Measurements from ENCODE around the gene SFTPA2.
"Not testable (repeated sequence)": the region's sequence is repeated elsewhere in the genome, so short reads cannot be mapped to it uniquely, and the experiment has no call there.

Gene SFTPA2

DNA sequence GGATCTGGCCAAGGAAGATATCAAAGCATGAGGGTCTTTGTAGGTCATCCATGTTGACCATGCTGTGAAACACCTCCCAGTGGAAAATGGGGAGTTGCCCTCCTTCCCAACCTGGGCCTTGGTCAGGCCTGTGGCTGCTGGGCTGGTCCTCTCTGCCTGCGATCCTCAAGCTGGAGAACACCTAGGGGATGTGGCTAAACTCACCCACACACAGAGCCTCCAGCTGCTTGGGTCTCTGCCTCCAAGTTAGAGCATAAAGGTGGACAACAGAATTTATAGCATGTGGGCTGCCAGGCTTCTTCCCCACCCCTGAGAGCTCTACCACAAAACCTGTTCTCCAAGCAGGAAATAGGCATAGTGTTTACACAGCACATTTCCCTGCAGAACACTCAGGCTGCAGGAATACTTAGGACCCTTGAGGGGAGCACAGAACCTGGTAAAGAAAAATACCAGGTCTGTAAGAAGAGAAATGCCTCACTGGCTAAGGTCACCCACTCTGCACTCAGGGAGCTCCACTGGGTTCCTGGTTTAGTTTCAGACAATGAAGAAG, at the start of gene SFTPA2:
Gene SFTPA2 (minus strand): TSS at position 248 of the 550 bp plus-strand sequence. CDS start 924 bp downstream, outside the sequence.
- no peak for DNase-seq

DNA sequence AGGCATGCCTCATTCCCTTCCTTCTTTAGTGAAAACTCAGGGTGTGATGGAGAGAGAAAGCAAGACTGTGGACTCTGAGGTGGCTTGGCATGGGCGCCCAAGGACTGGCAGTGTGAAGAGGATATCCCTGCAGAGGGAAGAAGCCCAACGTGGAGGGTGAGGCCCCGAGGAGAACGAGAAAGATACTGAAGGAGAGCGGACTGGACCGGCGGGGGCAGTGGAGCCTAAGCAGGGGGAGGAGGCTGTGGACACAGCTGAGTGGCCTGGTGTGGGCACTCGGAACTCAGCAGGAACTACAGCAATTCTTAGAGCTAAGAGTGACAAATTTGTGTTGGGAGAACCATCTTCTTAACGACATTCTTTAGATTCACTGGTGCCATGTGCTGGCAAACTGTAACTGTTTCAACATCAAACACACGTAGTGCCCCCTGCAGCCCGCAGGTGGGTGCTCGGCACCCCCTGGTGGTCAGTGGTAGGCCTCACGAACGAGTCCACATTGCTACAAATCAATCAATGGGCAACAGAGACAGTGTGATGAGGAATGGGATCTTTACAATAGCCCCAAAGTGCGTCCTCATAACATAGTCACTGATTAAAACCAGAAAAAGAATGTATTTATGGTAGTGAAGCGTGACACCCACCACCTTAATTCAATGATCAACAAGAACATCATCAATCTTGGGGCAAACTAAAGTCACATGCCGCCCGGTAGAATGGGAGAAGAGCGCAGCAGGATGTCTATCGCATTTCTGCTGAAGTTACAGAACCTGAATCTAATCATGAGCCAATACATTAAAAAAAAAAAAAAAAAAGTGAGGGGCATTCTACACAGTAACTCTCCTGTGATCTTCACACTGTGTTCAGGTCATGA, 48.5 kb upstream of the SFTPA2 start:
- DNase-seq: peak; percentile 57

DNA sequence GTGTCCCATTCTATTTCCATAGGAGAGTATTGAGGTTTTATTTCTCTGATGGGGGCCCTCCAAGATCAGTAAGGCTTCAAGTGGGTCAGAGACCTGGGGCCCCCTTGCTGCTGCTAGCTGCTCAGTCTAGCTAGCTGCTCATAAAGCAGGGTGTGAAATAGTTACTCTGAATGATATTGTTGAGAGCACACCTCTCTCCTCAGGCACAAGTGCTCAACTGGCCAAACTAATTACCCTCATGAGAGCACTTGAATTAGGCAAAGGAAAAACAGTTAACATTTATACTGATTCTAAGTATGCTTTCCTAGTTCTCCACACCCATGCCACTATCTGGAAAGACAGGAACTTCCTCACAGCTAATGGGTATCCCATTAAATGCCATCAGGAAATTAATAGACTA, 45.1 kb upstream of the SFTPA2 start:
- DNase-seq: no peak

DNA sequence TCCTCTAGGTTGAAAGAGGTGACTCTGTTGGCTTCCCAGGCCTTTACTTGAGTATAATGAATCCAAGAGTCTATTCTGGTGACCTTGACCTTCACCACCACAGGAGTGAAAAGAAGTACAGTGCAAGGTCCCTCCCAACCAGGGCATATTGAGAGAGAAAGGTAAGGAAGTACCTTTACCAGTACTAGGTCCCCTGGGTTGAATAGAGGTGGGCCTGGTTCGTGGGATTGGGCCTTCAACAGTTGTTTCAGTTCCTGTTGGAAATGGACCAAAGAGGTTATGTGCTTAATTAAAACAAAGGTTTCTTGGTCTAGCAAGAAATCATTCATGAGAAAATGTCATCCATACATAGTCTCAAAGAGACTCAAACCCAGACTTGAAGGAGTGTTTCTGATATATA, 44.1 kb upstream of the SFTPA2 start:
- no peak for DNase-seq

DNA sequence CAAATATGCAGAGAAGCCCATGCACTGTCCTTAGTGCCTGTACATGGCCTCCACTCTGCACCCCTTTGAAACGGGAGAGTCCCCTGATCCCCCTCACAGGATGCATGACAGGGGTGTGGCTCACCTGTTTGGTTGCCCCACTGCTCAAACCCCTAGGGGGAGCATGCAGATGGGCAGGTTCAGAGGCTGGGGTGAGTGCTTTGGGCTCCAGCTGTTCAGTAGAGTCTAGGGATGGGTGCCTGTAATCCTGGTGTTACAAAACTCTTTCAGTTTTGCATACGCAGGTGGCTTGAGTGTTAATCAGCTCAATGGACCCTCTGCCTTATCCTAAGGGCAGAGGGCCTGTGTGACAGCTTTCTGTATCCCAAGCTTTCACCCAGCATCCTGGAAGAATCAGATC, 42.7 kb upstream of the SFTPA2 start:
- DNase-seq: no peak

DNA sequence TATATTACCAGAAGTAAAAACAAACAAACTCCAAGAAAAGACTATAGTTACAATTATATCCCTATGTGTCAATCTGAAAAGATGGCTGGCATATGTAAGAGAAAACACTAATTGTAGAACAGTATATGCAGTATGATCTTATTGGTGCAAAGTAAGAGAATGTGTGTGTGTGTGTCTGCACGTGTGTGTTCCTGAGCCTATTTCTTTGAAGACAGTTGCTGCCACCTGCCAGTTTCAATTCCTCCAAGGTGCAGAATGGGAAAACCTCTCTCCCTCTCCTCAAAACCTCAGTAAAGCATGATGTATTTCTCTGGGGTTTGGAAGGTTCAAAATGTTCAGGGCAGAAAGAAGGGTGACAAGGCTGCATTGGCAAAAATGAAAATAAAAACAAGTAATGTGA, 41.7 kb upstream of the SFTPA2 start:
- no peak for DNase-seq

DNA sequence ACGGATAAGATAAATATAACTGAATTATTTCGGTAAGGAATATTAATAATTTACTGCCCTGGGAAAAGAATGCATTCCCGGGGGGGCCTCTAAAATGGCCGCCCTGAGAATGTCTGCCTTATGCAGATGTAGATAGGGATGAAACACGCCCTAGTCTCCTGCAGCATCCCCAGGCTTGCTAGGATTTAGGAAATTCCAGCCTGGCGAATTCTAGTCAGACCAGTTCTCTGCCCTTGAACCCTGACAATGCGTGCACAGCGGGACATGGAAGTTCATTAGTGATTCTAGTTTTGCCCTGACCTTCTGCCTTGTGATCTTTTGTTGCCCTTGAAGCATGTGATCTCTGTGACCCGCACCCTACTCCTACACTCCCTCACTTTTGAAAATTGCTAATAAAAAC, 39.4 kb upstream of the SFTPA2 start:
- DNase-seq: not testable (repeated sequence)

DNA sequence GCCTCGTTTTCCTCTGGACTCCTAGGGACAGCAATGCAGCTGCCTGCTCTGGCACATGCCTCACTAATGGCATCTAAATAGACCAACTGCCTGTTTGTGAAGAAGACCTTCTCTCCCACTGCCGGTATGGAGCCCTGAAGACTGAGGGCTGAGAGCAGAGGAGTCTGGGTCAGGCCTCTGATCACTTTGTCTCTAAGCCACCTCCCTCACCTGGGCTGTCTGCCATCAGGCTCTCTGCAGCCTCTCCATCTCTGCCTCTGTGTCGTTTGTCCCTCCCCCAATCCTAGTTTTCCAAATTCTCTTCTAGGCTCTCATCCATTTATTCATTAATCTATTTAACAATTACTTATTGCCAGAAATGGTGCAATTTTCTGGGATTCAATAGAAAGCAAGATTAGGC, 35.3 kb upstream of the SFTPA2 start:
- DNase-seq: no peak

DNA sequence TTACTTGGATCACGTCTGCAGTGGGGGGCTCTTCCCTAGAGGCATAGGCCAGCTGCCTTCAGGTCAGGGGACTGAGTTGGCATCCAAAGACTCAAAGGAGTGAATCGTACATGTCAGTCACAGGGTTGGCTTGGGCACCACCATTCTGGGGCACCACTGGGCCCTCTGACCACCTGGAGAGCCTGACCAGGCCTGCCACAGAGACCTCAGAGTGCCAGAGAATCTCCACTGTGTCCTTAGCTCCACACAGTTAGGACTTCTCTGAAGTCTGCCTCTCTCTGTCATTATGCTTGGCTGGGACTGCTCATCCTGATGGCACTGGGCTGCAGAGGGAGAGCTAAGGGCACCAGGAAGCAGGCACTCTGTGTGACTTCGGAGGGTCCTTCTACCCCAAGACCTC, 34.4 kb upstream of the SFTPA2 start:
- not testable (repeated sequence) for DNase-seq

DNA sequence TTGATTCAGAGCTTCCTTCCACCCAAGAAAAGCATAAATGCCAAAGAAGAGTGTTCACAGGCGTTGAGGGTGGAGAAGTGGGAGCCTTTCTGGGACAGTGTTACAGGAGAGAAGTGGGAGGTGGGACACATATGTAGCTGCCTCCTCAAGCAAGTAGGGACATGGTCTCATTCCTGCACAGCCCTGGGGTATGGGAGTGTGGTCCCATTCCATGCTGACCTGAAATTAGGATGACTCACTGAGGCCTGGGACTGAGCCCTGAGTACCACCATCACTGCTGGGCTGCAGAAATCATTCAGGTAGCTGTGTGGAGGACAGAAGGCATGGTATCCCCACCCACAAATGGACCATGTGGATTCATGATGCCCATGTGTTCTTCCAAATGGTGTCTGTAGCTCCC, 33.2 kb upstream of the SFTPA2 start:
- no peak for DNase-seq

DNA sequence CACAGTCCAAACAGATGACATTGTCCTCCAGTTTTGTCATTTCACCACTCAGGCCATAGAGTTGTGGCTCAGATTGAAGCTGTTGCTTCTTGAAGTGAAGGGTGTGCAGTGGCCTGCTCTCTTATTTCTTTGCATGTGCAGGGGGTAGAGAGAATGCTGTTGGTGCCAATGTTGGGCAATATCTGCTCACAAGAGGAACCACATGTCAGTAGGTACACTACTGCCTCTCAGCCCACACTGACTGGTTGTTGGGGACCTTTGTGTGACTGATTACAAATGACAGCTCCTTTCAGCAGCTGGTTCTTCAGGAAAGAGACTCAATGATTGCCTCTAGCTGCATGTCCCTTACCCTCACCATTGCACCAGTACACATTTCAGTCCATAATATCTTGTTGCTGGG, 28.6 kb upstream of the SFTPA2 start:
- no peak for DNase-seq

DNA sequence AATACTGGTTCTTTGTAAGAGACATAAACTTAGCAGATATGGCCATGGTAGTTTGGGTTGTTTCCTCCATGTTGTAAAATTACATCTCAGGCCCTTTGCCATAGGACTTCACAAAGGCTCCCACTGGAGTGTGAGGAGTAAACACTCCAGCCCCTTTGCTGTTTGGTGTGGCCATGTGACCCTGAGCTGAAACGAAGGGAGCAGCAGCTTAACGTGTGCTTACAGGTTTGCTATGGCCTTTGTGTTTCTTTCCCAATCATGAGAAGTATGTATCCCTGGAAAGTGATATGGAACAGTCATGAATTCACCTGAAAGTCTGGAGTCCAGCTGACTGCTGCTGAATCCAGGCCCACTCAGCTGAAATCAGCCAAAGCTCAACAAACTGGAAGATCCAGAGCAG, 26.7 kb upstream of the SFTPA2 start:
- DNase-seq: no peak

DNA sequence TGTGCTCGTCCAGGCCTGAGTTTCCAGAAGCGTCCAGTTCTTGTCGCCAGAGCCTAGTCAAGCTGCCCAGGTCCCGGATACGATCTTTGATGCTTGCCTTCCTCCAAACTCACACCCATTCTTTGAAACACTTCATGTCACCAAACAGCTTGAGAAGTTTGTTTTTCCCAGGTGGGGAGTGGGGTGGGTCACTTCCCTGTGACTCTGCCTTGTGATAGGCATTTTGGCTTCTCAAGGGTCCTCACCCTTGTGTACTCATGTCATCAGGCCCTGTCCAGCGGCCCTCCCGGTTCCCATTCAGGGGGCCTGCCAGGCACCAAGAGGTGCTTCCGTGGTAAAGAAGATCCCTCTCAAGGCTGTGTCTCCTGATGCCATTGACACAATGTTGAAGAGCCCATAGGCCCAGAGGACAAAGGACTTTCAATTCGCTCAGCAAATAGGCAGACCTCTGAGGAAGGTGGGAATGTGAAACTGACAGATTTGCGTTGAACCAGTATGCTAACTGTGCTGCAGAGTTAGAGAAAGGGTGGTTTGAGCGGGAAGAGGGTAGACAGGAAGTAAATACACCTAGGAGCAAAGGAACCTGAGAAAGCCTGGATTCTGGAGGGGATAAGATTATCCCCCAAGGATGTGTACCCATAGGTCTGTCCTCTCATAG, 25.8 kb upstream of the SFTPA2 start:
- no peak for DNase-seq

DNA sequence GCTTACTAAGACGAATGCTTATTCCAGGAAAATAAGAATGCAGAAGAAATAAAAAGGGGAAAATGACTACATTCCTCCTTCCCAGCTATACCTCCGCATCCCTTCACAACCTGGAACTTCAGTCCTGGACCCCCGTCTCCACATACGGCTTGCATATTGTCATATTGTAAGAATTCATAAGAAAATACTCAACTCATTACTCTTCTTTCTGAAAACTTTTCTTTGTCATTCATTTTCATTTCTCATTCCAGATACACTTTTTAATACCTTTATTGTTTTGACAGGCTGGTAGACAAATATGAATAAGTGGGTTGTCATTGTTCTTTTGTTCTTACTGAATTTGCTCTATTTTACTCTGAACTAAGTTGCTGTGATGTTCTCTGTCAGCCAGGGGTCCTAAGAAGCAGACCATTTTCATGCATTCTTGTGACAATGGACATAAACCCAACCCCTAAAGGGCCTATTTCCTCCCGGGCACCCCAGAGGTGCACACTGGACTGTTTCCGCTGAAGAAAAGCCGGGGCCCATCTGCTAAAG, 23.3 kb upstream of the SFTPA2 start:
- no peak for DNase-seq

DNA sequence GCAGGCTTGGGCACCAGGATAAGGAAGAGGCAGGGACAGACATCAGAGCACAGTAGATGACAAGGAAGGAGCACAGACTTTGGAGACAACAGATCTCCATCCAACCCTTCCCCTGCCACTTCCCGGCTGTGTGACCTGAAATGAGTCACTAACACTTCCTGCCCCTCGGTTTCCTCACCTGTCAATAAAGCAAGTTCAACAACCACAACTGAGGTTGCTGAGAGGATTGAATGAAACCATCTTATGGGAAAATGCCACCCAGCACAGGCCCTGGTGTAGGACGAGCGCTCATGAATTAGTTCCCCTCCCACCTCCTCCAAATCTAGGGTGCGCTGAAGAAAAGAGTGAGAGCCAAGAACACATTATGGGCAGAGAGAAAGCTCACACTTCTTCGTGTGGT, 22.7 kb upstream of the SFTPA2 start:
- DNase-seq: not testable (repeated sequence)

DNA sequence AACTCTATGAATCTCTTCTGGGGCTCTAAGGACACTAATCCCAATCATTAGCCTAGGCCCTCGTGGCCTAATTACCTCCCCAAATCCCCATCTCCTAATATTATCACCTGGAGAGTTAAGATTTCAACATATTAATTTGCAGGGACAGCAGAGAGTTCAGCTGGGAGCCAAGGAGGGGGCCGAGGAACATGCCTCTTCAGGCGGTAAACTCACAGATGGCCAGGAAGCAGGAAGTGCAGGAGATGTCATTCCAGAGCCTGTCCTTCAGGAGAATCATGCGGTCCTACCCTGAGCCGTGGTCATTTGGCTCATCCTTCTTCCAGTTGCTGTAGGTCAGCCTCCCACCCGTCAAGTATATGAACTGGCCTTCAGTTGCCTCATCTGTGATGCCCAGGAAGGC, 21.9 kb upstream of the SFTPA2 start:
- no peak for DNase-seq

DNA sequence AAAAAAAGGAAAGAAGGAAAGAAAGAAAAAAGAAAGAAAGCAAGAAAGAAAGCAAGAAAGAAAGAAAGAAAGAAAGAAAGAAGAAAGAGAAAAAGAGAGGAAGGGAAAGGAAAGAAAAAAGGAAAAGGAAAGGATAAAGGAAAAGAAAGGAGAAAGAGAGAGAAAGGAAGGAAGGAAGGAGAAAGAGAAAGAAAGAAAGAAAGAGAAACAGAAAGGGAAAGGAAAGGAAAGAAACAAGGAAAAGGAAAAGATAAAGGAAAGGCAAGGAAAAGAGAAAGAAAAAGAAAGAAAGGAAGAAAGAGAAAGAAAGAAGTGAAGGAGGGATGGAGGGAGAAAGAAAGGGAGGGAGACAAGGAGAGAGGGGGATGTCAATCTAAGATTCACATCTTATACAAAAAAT, 20.8 kb upstream of the SFTPA2 start:
- no peak for DNase-seq

DNA sequence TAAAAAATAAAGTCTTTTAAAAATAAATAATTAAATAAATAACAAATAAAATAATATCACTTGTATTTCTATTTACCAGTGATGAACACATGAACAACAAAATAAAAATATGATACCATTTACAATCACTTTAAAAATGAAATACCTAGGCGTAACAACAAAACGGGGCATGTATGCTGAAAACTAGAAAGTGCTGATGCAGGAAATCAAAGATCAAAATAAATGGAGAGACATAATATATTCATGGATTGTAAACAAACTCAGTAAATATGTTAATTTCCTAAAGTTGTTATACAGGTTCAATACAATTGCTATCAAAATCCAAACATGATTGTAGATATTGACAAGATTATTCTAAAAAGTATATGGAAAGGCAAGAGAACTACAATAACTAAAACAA, 19.2 kb upstream of the SFTPA2 start:
- DNase-seq: no peak

DNA sequence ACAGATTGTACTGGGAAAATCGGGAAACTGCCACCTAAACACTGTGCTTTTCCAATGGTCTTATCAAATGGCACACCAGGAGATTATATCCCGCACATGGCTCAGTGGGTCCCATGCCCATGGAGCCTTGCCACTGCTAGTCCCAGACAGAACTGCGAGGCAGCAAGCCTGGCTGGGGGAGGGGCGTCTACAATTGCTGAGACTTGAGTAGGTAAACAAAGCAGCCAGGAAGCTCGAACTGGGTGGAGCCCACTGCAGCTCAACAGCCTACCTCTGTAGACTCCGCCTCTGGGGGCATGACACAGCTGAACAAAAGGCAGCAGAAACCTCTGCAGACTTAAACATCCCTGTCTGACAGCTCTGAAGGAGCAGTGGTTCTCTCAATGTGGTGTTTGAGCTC, 10.4 kb upstream of the SFTPA2 start:
- DNase-seq: not testable (repeated sequence)

DNA sequence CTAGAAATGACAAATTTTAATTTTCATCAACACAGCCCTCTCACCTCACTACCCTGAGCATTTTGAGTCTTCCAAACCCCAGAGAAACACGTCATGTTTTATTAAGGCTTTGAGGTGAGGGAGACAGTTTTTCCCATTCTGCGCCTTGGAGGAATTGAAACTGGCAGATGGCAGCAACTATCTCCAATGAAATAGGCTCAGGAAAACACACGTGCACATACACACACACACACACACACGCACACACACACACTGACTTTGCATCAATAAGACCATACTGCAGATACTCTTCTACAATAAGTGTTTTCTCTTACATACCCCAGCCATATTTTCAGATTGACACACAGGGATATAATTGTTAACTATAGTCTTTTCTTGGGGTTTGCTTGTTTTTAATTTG, 3.2 kb upstream of the SFTPA2 start:
- DNase-seq: no peak

DNA sequence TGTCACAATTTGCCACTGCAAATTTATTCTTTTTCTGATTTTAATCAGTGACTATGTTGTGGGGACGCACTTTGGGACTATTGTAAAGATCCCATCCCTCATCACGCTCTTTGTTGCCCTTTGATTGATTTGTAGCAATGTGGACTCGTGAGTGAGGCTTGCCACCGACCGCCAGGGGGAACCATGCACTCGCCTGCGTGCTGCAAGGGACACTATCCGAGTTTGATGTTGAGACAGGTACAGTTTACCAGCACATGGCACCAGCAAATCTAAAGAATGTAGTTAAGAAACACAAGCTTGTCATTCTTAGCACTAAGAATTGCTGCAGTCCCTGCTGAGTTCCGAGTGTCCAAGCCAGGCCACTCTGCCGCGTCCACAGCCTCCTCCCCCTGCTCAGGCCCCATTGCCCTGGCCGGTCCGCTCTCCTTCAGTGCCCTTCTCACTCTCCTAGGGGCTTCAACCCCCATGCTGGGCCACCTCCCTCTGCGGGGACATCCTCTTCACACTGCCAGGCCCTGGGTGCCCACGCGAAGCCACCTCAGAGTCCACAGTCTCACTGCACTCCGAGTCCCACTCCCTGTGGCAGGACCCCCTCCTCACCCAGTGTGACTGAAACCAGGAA, 2.0 kb upstream of the SFTPA2 start:
- peak; percentile 76 for DNase-seq

DNA sequence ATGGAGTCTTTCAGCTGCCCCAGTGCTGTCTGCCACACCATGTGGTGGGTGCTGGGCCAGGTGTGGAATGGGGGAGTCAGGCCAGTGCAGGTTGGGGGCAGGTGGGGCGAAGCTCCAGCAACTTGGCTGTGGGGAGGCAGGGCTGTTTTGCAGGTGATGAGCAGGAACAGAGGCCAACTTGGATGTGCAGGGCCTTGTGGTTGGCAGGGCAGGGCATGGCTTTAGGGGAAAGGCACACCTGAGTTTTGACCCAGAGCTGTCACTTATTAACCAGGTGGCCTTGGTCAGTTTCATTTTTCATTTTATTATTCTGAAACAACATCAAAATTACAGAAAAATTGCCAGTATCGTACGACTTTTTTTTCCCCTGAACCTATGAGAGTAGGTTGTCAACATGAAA, 1.1 kb upstream of the SFTPA2 start:
- DNase-seq: no peak

DNA sequence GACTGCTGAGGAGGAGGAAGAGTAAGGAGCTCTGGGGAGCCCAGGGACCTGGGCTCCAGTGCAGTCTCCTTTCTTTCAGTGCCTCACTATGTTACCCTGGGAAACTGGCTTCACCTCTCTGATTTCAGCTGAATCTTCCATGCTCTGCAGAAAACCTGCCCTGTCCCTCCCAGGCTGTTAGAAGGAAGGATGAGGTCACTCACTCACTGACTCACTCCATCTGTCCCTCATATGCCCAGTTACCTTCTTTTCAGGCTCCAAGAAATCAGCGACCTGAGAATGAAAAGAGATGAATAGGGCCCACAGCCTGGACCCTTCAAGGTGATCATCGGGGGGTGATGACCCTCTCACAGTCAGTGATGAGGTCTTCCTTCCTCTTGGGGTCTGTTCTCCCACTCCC, 481 bp downstream of the SFTPA2 start:
- no peak for DNase-seq

DNA sequence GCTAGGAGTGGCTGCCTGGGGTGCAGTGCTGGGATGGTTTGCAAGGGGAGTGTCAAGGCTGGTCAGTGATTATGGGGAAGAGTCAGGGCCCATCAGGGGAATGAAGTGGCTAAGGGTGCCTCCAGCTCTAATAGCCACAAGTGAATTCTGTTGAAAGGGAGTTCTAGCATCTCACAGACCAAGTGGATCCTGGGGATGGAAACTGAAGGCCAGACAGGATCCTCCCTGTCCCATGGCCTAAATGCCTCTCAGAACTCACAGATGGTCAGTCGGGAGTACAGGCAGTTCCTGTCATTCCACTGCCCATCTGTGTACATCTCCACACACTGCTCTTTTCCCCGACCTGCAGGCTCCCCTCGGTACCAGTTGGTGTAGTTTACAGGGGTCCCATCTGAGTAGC, 3.2 kb downstream of the SFTPA2 start:
- DNase-seq: not testable (repeated sequence)
